HepG2 (cell line): ENCODE measurements around the gene MCU. TPM values are rescaled to one million over a fixed set of nuclear protein-coding genes. Genes with fewer than 3 reads are reported as not detected.

ENCODE experiments used
- CBX1 ChIP-seq: IDR thresholded peaks from one replicate; pipeline ENCODE4 v1.6.1; 2016; ENCODE audit warnings: antibody characterized with exemption, low read depth
- CENPX ChIP-seq: sonication (generic); formaldehyde crosslinking; IDR thresholded peaks from 2 replicates; pipeline ENCODE4 v1.9.0; 2021; ENCODE audit warnings: mild to moderate bottlenecking, missing genetic modification reagents, moderate library complexity
- CREB3 ChIP-seq: sonication (generic); formaldehyde crosslinking; IDR thresholded peaks from 2 replicates; pipeline ENCODE4 v1.5.0; 2020; ENCODE audit warnings: missing genetic modification reagents
- FOSL2 ChIP-seq: sonication (generic); formaldehyde crosslinking; IDR thresholded peaks from 2 replicates; pipeline ENCODE4 v1.4.0; 2020; ENCODE audit warnings: missing genetic modification reagents
- FOXJ3 ChIP-seq: sonication (generic); formaldehyde crosslinking; IDR thresholded peaks from 2 replicates; pipeline ENCODE4 v1.4.0; 2020; ENCODE audit warnings: missing genetic modification reagents, mild to moderate bottlenecking, borderline replicate concordance
- GABPB1 ChIP-seq: IDR thresholded peaks from 2 replicates; pipeline ENCODE4 v1.6.1; 2016; ENCODE audit warnings: mild to moderate bottlenecking, missing genetic modification reagents, moderate library complexity, missing compliant biosample characterization
- GTF3A ChIP-seq: sonication (generic); formaldehyde crosslinking; conservative IDR thresholded peaks from 2 replicates; pipeline ENCODE4 v1.4.0; 2020; ENCODE audit warnings: mild to moderate bottlenecking, missing genetic modification reagents
- HNRNPLL ChIP-seq: fragments of 200-400 bp; formaldehyde crosslinking; IDR thresholded peaks from 2 replicates; pipeline ENCODE4 v1.6.1; 2017; ENCODE audit warnings: mild to moderate bottlenecking, low read depth, low read length; ENCODE audit not compliant: poor library complexity, severe bottlenecking
- MBD4 ChIP-seq: IDR thresholded peaks from 2 replicates; pipeline ENCODE4 v1.6.1; 2012; ENCODE audit warnings: low read length, inconsistent platforms, borderline replicate concordance
- NFYC ChIP-seq: IDR thresholded peaks from 2 replicates; pipeline ENCODE4 v1.6.1; 2016; ENCODE audit warnings: missing genetic modification reagents, missing compliant biosample characterization
- PRDM4 ChIP-seq: sonication (generic); formaldehyde crosslinking; IDR thresholded peaks from 2 replicates; pipeline ENCODE4 v1.9.0; 2021; ENCODE audit warnings: missing genetic modification reagents, borderline replicate concordance
- TBX3 ChIP-seq: fragments of 450-650 bp; IDR thresholded peaks from 2 replicates; pipeline ENCODE4 v1.6.1; 2017; ENCODE audit warnings: antibody characterized with exemption, mild to moderate bottlenecking, inconsistent platforms, borderline replicate concordance
- U2AF1 ChIP-seq: fragments of 200-400 bp; formaldehyde crosslinking; optimal IDR thresholded peaks from 2 replicates; pipeline ENCODE3; 2017; ENCODE audit warnings: mild to moderate bottlenecking, low read depth, low read length
- ZBED4 ChIP-seq: sonication (generic); formaldehyde crosslinking; IDR thresholded peaks from 2 replicates; pipeline ENCODE4 v1.4.0; 2020; ENCODE audit warnings: missing genetic modification reagents, borderline replicate concordance
- ZBTB34 ChIP-seq: sonication (generic); formaldehyde crosslinking; IDR thresholded peaks from 2 replicates; pipeline ENCODE4 v1.8.0; 2022; ENCODE audit warnings: mild to moderate bottlenecking, missing genetic modification reagents
- ZNF101 ChIP-seq: sonication (generic); formaldehyde crosslinking; IDR thresholded peaks from 2 replicates; pipeline ENCODE4 v1.4.0; 2020; ENCODE audit warnings: mild to moderate bottlenecking, low read depth, missing genetic modification reagents, borderline replicate concordance
- ZNF12 ChIP-seq: sonication (generic); formaldehyde crosslinking; IDR thresholded peaks from 2 replicates; pipeline ENCODE4 v1.5.0; 2020; ENCODE audit warnings: missing genetic modification reagents
- ZNF703 ChIP-seq: sonication (generic); formaldehyde crosslinking; IDR thresholded peaks from 2 replicates; pipeline ENCODE4 v1.5.1; 2020; ENCODE audit warnings: missing genetic modification reagents, mild to moderate bottlenecking, moderate library complexity, borderline replicate concordance
- ZNF724P ChIP-seq: sonication (generic); formaldehyde crosslinking; IDR thresholded peaks from 2 replicates; pipeline ENCODE4 v1.8.0; 2022; ENCODE audit warnings: missing genetic modification reagents, borderline replicate concordance
- ZNF740 ChIP-seq: sonication (generic); formaldehyde crosslinking; IDR thresholded peaks from 2 replicates; pipeline ENCODE4 v1.4.0; 2020; ENCODE audit warnings: missing genetic modification reagents
- polyA plus RNA-seq, 8 experiments: library from polyadenylated mRNA; depleted of rRNA in 3 of 8; stranded (reverse) in 7 of 8; unstranded in 1 of 8; fragments of >200 nt; fragmentation: Illumina TruSeq in 4 of 8; extraction: Trizol in 4 of 8; gene quantifications; 2 replicates each; pipeline versions ENCODE4 v1.2.1 to v1.2.3, GENCODE V29; 2011 to 2016; ENCODE audit warnings: low read depth in 4 of 8, missing spikeins in 1 of 8, mixed read lengths in 1 of 8; ENCODE audit not compliant: insufficient read depth in 1 of 8
- total RNA-seq, 5 experiments: library from RNA; depleted of rRNA; stranded (reverse); fragments of >200 nt; fragmentation: Illumina TruSeq; extraction: Trizol; gene quantifications; 2 replicates each; pipeline ENCODE4 v1.2.3, GENCODE V29; 2016; ENCODE audit warnings: low read depth in 1 of 5

The MCU gene
- total and polyA plus RNA-seq, 2 of the 13 experiments (the other 11 are each of a cell fraction or from before 2014, with no cell fraction given), result 25.9 to 64.5 TPM

GRCh38 chr10:72691863-72692743 is at the start of gene MCU (continued):
- TF ChIP-seq CENPX (CRISPR knock-in tag) (no peak), ZNF724P (CRISPR knock-in tag) (no peak), ZBTB34 (CRISPR knock-in tag) (no peak), TBX3 (peak; percentile 66; the same call in 1 of the 2 replicates), GTF3A (CRISPR knock-in tag) (no peak), ZBED4 (CRISPR knock-in tag) (0 out of 2 replicates have a peak, but pooled peaks have one; percentile 37), MBD4 (no peak), ZNF740 (no peak), GABPB1 (CRISPR knock-in tag) (peak; percentile 86), U2AF1 (no peak), CBX1 (no peak), FOSL2 (CRISPR knock-in tag) (peak; percentile 20; the same call in 1 of the 2 replicates), HNRNPLL (peak; percentile 56), ZNF12 (no peak), ZNF101 (CRISPR knock-in tag) (no peak), FOXJ3 (CRISPR knock-in tag) (no peak), ZNF703 (CRISPR knock-in tag) (no peak), CREB3 (CRISPR knock-in tag) (no peak), NFYC (CRISPR knock-in tag) (peak; percentile 86), PRDM4 (CRISPR knock-in tag) (no peak)
